Measurements from ENCODE around the gene SLC2A11.

- TF ChIP-seq EZH2 (IDR thresholded peaks at IDR 0.05; ENCODE audit: borderline replicate concordance, low read depth, low read length, poor library complexity, severe bottlenecking) (no peak), CTCF (conservative IDR thresholded peaks at IDR 0.05; ENCODE audit: low read depth, low read length) (no peak)
Observed at GRCh38 chr22:23859201-23859600, 1.5 kb downstream of the SLC2A11 start.
